HG02840 (cell line): Measurements from ENCODE around the gene YKT6.

Source experiments
- ATAC-seq: cut with Tn5 transposase; IDR thresholded peaks from one replicate; pipeline ENCODE4 v1.9.1; 2021; ENCODE audit warnings: mild to moderate bottlenecking, moderate library complexity, moderate number of reproducible peaks; ENCODE audit not compliant: unreplicated experiment, low FRiP score

Gene YKT6

GRCh38 chr7:44216521-44217222 is 15.9 kb downstream of the YKT6 start:
- no peak for ATAC-seq

- no peak for ATAC-seq
Observed at GRCh38 chr7:44217223-44217714, 16.5 kb downstream of the YKT6 start.

- no peak for ATAC-seq
Observed at GRCh38 chr7:44217852-44218402, 17.1 kb downstream of the YKT6 start.

- ATAC-seq, result no peak
Observed at GRCh38 chr7:44218418-44219201, 17.8 kb downstream of the YKT6 start.

GRCh38 chr7:44219371-44220045 is 18.7 kb downstream of the YKT6 start:
- no peak for ATAC-seq

- no peak for ATAC-seq
Observed at GRCh38 chr7:44220046-44220357, 19.2 kb downstream of the YKT6 start.

GRCh38 chr7:44220358-44221112 is 19.8 kb downstream of the YKT6 start:
- ATAC-seq, result no peak

GRCh38 chr7:44221231-44221791 is 20.5 kb downstream of the YKT6 start:
- no peak for ATAC-seq

- no peak for ATAC-seq
Observed at GRCh38 chr7:44222074-44222473, 21.3 kb downstream of the YKT6 start.

- no peak for ATAC-seq
Observed at GRCh38 chr7:44222776-44223261, 22.0 kb downstream of the YKT6 start.

- no peak for ATAC-seq
Observed at GRCh38 chr7:44223362-44224079, 22.7 kb downstream of the YKT6 start.

GRCh38 chr7:44224080-44224973 is 23.5 kb downstream of the YKT6 start:
- no peak for ATAC-seq

- no peak for ATAC-seq
Observed at GRCh38 chr7:44224974-44225565, 24.3 kb downstream of the YKT6 start.

GRCh38 chr7:44225566-44226395 is 25.0 kb downstream of the YKT6 start:
- ATAC-seq, result no peak

- no peak for ATAC-seq
Observed at GRCh38 chr7:44226396-44226753, 25.6 kb downstream of the YKT6 start.

- ATAC-seq, result no peak
Observed at GRCh38 chr7:44227911-44228310, 27.1 kb downstream of the YKT6 start.
